HG03095 (cell line): Measurements from ENCODE around the gene FBXW12.
A peak's percentile ranks its signal among the peaks of the same experiment; 100 is the strongest.

Source experiments
- ATAC-seq: cut with Tn5 transposase; IDR thresholded peaks from one replicate; pipeline ENCODE4 v1.9.1; 2021; ENCODE audit warnings: moderate library complexity; ENCODE audit not compliant: unreplicated experiment

FBXW12 gene

GRCh38 chr3:48434591-48435222 lies 62.7 kb downstream of the FBXW12 start:
- no peak for ATAC-seq

- no peak for ATAC-seq
Measured at GRCh38 chr3:48435223-48435595, 63.2 kb downstream of the FBXW12 start.

DNA sequence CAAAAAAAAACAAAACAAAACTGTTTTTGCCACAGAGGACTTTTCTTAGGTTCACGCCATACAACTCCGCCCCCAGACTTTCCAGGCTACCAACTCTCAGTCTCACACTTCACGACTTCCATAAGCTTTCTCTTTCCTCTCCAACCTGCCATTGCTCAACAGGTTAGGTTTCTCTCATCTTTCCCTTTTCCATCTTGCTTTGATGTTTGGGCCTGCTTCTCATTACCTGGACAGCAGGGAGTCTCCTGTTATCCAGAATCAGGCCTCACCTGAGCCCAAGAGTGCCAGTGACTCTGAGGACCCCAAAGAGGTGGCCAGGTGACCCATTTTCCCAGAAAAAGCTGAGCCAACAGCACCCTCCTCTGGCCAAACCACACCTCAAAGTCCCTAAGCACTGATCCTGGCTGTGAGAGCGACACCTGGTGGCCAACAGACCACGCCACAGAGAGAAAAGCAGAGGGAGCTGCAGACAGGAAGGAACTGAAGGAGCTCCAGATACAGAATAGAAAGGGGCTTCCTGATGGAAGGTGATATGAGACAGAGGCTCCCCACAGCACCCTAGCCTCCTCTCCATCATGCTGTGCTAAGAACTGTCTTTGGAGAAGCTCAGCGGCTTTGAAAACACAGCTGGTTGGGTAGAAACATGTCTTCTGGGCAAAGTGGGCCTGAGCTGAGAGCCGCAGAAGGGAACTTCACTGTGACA lies 63.9 kb downstream of the FBXW12 start:
- ATAC-seq, result no peak

DNA sequence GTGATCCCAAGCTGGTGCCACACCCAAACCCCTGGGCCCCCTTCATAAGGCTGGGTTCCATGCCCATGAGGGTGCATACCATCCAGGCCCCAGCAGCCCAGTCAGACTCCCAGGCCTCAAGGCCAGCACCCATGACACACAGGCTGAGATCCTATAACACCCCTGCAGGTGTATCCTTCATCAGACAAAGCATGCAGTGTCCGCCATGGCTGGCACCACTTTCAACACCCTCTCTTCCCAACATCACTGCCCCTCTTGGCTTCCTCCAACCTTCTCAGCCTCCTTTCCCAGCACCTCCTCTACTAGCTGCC lies 64.4 kb downstream of the FBXW12 start:
- no peak for ATAC-seq

- ATAC-seq, result no peak
Measured at GRCh38 chr3:48436855-48437254, 64.8 kb downstream of the FBXW12 start.

DNA sequence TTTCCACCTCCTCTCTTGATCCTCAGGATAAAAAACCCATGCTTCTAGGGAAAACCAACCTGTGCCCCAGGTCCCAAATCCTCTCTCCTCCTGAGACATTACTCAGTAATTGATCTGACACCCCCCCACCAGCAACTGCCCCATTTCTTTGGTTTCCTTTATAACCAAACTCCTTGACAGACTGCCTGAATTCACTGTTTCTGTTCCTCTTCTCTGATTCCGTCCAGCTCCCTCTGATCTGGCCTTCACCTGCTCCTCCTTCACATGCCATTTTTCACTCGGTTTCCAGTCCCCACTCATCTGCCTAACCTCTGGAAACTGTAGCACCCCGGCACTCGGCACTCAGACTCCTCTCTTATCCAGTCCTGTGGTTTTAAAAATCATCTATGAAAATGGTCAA lies 65.8 kb downstream of the FBXW12 start:
- ATAC-seq, result no peak

GRCh38 chr3:48439820-48440589 lies 68.0 kb downstream of the FBXW12 start, which contains the start of the genes CCDC51 and TMA7:
TSS of gene CCDC51 (minus strand) at chr3:48440119. CDS start at chr3:48435128, 4,991 bp downstream.
TSS of gene TMA7 (plus strand) at chr3:48440257. CDS start at chr3:48440297, 40 bp downstream.
- ATAC-seq, result peak; percentile 88

- no peak for ATAC-seq
Measured at GRCh38 chr3:48440590-48440958, 68.6 kb downstream of the FBXW12 start.

GRCh38 chr3:48441940-48442339 lies 69.9 kb downstream of the FBXW12 start:
- no peak for ATAC-seq
